T47D (cell line): ENCODE data around the gene MCM6.
A peak's percentile ranks its signal among the peaks of the same experiment; 100 is the strongest.
"Not testable (repeated sequence)": the region's sequence is repeated elsewhere in the genome, so short reads cannot be mapped to it uniquely, and the experiment has no call there.

Source experiments
- DNase-seq, 2 experiments: peaks; one replicate each; pipeline versions ENCODE4 v3.0.0 to v3.0.0-alpha.2; 2011 to 2012; ENCODE audit warnings: low read depth in 1 of 2, low spot score in 1 of 2
- JUND ChIP-seq: IDR thresholded peaks from 2 replicates; pipeline ENCODE4 v1.6.1; 2012; ENCODE audit warnings: low read depth
- in situ Hi-C: cut with HindIII; loops from 2 replicates; pipeline ENCODE4 v1.10.0; 2016; ENCODE audit warnings: low sequenced_read_pairs, low pct_unique_long_range_greater_than_20kb

Gene MCM6

GRCh38 chr2:135802350-135802749, 73.9 kb downstream of the MCM6 start:
- DNase-seq, result no peak
- in situ Hi-C loops, result no loop called here
- no peak for TF ChIP-seq JUND

- in situ Hi-C loops, result no loop called here
- no peak for TF ChIP-seq JUND
- DNase-seq, result no peak
Measured at GRCh38 chr2:135800513-135801460, 75.5 kb downstream of the MCM6 start.

- TF ChIP-seq JUND, result no peak
- in situ Hi-C loops, result no loop called here
- no peak for DNase-seq
Measured at GRCh38 chr2:135799738-135800137, 76.5 kb downstream of the MCM6 start.

- in situ Hi-C loops, result no loop called here
- no peak for DNase-seq
- TF ChIP-seq JUND, result no peak
Measured at GRCh38 chr2:135798762-135799161, 77.5 kb downstream of the MCM6 start.

- TF ChIP-seq JUND, result no peak
- in situ Hi-C loops, result no loop called here
- no peak for DNase-seq
Measured at GRCh38 chr2:135798275-135798705, 78.0 kb downstream of the MCM6 start.

- no peak for TF ChIP-seq JUND
- DNase-seq, result peak; percentile 59 to 75
- in situ Hi-C loops, result no loop called here
Measured at GRCh38 chr2:135797497-135798274, 78.6 kb downstream of the MCM6 start.

GRCh38 chr2:135796606-135797005, 79.6 kb downstream of the MCM6 start:
- no peak for DNase-seq
- in situ Hi-C loops, result no loop called here
- TF ChIP-seq JUND, result no peak

- in situ Hi-C loops, DNase-seq: not testable (repeated sequence)
Measured at GRCh38 chr2:135795641-135796040, 80.6 kb downstream of the MCM6 start.

- in situ Hi-C loops, result no loop called here
- DNase-seq, result no peak
- TF ChIP-seq JUND, result no peak
Measured at GRCh38 chr2:135792401-135793150, 83.7 kb downstream of the MCM6 start.

GRCh38 chr2:135791418-135792190, 84.6 kb downstream of the MCM6 start:
- TF ChIP-seq JUND, result no peak
- DNase-seq, result no peak
- in situ Hi-C loops, result no loop called here

GRCh38 chr2:135790423-135790822, 85.8 kb downstream of the MCM6 start:
- TF ChIP-seq JUND, result no peak
- no peak for DNase-seq
- in situ Hi-C loops, result no loop called here
